Measurements from ENCODE around the gene ACSF3. TPM values are rescaled to one million over a fixed set of nuclear protein-coding genes. Genes with fewer than 3 reads are reported as not detected.

ACSF3 gene
- total RNA-seq, 1 donor from 2014 or later: 31.7 TPM

DNA sequence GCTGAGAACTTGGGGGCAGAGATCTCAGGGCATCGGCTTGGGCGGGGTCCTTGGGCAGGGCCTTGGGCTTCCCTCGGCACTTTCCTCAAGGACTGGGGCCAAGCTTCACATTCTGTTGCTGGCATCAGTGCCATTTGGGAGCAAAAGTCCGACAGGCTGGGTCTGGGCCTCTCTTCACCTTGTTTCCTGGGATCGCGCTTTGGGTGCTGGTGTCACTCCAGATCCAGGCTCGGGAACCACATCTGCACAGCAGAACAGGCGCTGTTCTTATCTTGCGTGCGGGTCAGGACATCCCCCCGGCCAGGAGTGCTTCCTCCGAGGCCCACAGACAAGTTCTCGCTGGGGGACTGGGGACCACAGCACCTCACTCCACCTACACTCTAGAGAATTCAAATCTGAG lies 46.7 kb downstream of the ACSF3 start:
- H3K4me3 ChIP-seq: no peak overlapping the region
- H3K9me3 ChIP-seq: no peaks in the 10 kb centered on the region
- TF ChIP-seq, protein P1, sequence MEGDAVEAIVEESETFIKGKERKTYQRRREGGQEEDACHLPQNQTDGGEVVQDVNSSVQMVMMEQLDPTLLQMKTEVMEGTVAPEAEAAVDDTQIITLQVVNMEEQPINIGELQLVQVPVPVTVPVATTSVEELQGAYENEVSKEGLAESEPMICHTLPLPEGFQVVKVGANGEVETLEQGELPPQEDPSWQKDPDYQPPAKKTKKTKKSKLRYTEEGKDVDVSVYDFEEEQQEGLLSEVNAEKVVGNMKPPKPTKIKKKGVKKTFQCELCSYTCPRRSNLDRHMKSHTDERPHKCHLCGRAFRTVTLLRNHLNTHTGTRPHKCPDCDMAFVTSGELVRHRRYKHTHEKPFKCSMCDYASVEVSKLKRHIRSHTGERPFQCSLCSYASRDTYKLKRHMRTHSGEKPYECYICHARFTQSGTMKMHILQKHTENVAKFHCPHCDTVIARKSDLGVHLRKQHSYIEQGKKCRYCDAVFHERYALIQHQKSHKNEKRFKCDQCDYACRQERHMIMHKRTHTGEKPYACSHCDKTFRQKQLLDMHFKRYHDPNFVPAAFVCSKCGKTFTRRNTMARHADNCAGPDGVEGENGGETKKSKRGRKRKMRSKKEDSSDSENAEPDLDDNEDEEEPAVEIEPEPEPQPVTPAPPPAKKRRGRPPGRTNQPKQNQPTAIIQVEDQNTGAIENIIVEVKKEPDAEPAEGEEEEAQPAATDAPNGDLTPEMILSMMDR (IDR thresholded peaks at IDR 0.05): no peak
- no peak overlapping the region for H3K27ac ChIP-seq
- DNase-seq (peak; percentile 31), ATAC-seq (no peak)
- peaks cover 68% of the 10 kb centered on the region for H3K36me3 ChIP-seq
- H3K27me3 ChIP-seq (ENCODE audit: low read depth): no peaks in the 10 kb centered on the region
- no peaks in the 10 kb centered on the region for H3K4me1 ChIP-seq
- intact Hi-C loops (cut with DNase I): no loop called here

DNA sequence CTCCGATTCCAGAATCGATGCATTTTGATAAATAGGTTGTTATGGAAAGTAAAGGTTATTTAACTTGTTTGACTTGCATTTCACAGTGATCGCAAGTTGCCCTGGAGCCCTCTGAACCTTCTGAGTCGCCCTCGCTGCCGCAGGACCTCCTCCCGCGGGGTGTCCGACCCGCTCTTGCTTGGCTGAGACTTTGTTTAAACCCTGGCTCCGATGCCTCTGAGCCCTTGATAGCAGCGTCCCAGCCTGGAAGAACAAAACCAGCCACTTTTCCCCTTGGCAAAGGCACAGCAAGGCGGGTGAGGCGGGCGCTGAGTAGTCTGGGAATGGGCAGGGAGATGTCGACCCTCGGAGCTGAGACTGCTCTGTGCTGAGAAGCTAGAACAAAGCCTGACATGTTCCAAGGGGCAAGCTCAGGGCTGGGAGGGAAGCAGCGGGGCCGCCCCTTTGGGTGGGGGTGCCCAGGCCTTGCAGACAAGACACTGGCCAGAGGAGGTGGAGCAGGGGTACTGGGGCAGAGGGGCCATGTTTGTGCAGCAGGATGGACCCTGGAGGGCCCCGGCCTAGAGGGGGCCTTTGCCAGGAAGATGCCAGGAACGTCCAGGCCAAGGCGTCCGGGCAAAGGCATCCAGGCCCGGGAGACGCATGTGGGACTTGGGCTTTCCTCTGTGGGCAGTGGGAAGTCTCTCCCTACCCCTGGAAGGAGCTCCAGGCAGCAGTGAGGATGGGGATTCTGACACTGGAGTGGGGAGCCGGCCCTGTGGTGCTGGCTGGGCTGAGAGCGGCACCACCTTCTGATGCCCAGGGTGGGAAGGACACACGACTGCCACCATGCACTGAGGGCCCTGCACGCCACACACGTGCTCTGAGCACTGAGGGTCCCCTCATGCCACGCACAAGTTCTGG lies 47.6 kb downstream of the ACSF3 start:
- Histone ChIP-seq H3K36me3 (peaks cover 71% of the 10 kb centered on the region), H3K4me1 (no peaks in the 10 kb centered on the region), H3K27ac (no peak overlapping the region), H3K9me3 (no peaks in the 10 kb centered on the region), H3K27me3 (ENCODE audit: low read depth) (no peaks in the 10 kb centered on the region), H3K4me3 (no peak overlapping the region)
- ATAC-seq (no peak), DNase-seq (peak; percentile 22)
- TF ChIP-seq, protein P1 (IDR thresholded peaks at IDR 0.05): no peak
- intact Hi-C loops (cut with DNase I): no loop called here

DNA sequence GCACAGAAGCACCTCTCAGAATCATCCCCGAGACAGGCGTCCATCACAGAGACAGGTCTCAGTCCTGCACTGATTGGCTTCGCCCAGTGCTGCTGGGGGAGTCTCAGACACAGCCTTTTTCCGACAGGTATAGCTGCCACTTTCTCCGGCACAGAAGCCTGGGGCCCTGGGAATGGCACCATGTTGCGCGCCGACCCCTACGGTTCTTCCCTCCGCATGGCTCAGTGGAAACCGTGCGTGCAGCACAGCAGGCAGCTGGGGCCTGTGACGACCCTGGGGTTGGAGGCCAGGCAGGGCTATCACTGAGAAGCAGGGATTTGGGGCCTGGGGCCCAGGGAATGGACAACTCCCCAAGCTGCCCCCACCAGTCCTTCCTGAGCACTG lies 48.2 kb downstream of the ACSF3 start:
- TF ChIP-seq, protein P1 (IDR thresholded peaks at IDR 0.05): no peak
- intact Hi-C loops (cut with DNase I): no loop called here
- Histone ChIP-seq H3K4me1 (no peaks in the 10 kb centered on the region), H3K27ac (no peak overlapping the region), H3K4me3 (no peak overlapping the region), H3K36me3 (peaks cover 70% of the 10 kb centered on the region), H3K27me3 (ENCODE audit: low read depth) (no peaks in the 10 kb centered on the region), H3K9me3 (no peaks in the 10 kb centered on the region)
- ATAC-seq: no peak
- DNase-seq: peak; percentile 30

DNA sequence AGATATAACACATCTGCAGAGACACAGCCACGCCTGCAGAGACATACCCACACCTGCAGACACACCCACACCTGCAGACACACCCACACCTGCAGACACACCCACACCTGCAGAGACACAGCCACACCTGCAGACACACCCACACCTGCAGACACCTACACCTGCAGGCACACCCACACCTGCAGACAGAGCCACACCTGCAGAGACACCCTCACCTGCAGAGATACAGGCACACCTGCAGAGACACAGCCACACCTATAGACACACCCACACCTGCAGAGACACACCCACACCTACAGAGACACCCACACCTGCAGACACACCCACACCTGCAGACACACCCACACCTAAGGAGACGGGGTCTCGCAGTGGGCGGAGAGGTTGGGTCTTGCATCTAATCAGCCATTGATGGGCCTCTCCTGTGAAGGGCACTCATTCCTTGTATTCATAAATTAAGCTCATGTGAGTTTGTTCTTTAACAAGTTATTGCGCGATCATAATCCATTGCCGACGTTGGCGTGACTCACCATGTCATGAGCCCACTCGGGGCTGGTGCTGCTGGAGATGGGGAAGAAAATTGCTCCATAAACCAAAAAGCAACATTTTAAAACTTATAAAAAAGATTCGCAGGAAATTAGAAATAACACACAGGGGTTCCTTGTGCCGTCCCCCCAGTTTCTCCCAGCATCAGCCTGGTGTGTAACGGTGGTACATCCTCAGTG lies 49.0 kb downstream of the ACSF3 start:
- Histone ChIP-seq H3K4me1 (no peaks in the 10 kb centered on the region), H3K36me3 (peaks cover 68% of the 10 kb centered on the region), H3K27ac (no peak overlapping the region), H3K9me3 (no peaks in the 10 kb centered on the region), H3K27me3 (ENCODE audit: low read depth) (no peaks in the 10 kb centered on the region), H3K4me3 (no peak overlapping the region)
- no peak for DNase-seq
- intact Hi-C loops (cut with DNase I): no loop called here
- ATAC-seq: no peak
- TF ChIP-seq, protein P1 (IDR thresholded peaks at IDR 0.05): no peak

DNA sequence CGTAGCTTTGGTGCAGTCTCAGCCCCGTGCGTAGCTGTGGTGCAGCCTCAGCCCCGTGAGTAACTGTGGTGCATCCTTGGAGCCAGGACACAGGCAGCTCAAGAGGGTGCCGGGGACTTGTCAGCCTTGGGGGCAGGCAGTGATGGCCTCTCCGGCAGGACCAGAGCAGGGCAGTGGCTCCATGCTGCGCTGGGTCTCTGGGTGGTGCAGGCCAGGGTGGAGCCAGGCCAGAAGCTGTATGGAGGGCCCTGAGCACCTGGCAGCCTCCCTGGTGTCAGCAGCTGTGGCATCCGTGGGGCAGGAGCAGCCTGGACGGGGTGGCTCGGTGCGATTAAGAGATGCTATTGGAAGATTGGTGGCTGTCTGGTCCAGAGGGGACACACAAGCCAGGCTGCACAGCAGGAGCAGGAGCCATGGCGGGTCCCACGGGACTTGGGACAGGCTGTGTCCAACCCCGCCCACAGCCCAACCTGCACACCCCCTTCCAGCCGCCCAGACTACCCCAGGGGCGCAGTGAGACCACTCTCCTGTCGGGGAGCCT lies 49.6 kb downstream of the ACSF3 start:
- TF ChIP-seq, protein P1 (IDR thresholded peaks at IDR 0.05): no peak
- no peak overlapping the region for H3K4me3 ChIP-seq
- no peaks in the 10 kb centered on the region for H3K9me3 ChIP-seq
- H3K36me3 ChIP-seq: peaks cover 68% of the 10 kb centered on the region
- DNase-seq: peak; percentile 22
- ATAC-seq: no peak
- intact Hi-C loops (cut with DNase I): no loop called here
- no peak overlapping the region for H3K27ac ChIP-seq
- no peaks in the 10 kb centered on the region for H3K27me3 ChIP-seq (ENCODE audit: low read depth)
- H3K4me1 ChIP-seq: no peaks in the 10 kb centered on the region
